DOHH2 (cell line): ENCODE measurements around the gene TPCN2.

ENCODE experiments used
- CTCF ChIP-seq: fragments of 200-600 bp; sonication (generic); IDR thresholded peaks from one replicate; pipeline ENCODE4 v1.5.1; 2014; ENCODE audit warnings: antibody characterized with exemption, mild to moderate bottlenecking, low read depth, low read length; ENCODE audit not compliant: poor library complexity, severe bottlenecking
- EZH2phosphoT487 ChIP-seq: fragments of 200-600 bp; sonication (generic); IDR thresholded peaks from 2 replicates; pipeline ENCODE4 v1.6.1; 2017; ENCODE audit warnings: borderline replicate concordance, mild to moderate bottlenecking, antibody characterized with exemption, low read length, moderate library complexity, mixed read lengths

GRCh38 chr11:69087133-69087524 lies 38.4 kb downstream of the TPCN2 start:
- TF ChIP-seq CTCF (no peak), EZH2phosphoT487 (no peak)
